GM19351 (cell line): ENCODE measurements around the gene SH3PXD2A.

Experiments
- ATAC-seq: cut with Tn5 transposase; IDR thresholded peaks from one replicate; pipeline ENCODE4 v1.9.1; 2021; ENCODE audit warnings: mild to moderate bottlenecking, moderate library complexity; ENCODE audit not compliant: unreplicated experiment

Gene SH3PXD2A

DNA sequence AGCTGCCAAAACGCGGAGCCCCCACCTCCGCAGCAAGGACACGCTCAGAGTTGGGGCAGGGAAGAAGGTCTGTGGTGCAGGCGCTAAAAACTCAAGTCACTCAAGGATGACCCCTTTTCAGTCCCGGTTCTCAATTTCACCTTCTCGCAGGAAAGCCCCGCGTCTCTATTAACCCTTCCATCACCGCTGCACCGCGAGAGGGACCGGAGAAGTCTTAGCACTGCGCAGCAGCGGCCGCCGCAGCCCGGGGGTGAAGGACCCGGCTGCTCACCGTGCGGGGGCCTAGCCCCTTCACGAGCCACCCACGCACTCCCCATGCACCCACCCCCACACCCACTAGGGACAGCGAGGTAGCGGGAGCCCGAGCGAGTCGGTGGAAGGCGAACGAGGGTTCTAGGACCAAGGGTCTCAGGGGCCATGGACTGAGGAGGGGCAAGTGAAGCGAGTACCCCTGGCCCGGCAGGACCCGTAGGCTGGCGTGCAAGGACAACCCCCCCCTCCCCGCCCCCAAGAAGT, 162.9 kb downstream of the SH3PXD2A start:
- peak; percentile 44 for ATAC-seq

DNA sequence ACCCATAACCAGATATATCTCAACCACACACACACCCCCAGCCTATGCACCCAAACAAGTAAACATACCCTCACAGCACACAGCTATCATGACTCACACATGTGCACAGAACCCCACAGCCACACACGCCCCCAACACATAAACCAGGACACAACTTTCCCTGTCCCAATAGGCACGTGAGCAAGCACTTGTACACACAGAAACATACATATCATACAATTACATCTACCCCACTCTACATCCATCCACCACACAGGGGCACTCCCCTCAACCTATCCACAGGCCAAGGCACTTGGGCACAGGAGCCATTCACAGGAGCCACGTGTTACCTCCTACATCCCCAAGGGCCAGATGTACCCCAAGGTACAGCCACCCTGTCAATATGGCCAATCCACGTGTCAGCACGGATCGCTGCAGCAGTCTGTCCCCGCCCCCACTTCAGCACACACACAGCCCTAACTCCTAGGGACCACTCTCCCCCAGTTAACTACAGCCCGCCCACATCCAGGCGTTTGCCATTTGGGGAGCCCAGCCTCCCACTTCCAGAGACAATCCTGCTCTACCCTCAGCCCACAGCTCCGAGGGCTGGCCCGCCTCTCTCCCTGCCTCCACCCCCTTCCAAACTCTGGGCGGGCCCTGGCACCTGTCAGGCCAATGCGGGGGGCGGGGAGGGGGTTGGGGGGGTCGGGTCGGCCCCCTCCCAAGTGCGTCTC, 163.5 kb downstream of the SH3PXD2A start:
- ATAC-seq, result peak; percentile 33

DNA sequence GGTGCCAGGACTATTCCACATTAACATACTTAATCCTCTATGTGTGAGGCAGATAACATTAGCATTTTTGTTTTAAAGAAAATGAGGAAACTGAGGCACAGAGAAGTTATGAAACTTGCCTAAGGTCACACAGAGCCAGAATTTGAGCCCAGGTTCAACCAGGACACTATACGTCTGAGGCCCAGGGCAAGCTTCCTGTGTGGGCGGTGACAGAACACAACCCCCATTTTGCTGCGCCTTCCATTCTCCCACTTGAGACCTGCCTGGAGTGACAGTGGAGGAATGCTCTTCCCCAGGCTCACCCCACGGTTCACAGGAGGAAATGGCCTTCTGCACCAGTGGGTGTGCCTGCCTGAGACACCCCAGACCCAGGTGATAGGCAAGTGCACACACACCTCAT, 164.1 kb downstream of the SH3PXD2A start:
- ATAC-seq, result no peak

DNA sequence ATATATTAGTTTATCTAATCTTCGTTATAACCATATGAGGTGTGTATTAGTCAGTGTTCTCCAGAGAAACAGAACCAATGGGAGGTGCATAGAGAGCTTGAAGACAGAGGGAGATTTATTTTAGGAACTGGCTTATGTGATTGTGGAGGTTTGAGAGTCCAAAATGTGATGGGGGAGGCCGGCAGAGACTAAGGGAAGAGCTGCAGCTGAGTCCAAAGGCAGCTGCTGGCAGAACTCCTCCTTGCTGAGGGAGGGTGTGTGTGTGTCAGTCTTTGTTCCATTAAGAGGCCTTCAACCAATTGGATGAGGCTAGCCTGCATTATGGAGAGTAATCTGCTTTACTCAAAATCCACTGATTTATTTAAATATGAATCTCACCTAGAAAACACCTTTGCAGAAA, 165.1 kb downstream of the SH3PXD2A start:
- no peak for ATAC-seq

DNA sequence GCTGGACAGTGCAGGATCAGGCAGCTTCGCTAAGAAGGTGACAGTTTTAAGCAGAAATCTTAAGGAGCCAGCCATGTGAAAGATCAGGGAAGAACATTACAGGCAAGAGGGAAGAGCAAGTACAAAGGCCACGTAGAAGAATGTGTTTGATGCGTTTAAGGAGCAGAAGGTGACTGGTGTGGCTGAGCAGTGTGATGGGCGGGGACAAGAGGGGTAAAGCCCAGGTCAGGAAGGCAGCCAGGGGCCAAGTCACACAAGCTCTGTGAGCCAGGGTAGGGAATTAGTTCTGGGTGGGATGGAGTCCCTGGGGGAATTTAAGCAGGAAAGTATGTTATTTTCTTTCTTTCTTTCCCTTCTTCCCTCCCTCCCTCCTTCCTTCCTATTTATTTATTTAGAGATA, 166.9 kb downstream of the SH3PXD2A start:
- ATAC-seq, result no peak

DNA sequence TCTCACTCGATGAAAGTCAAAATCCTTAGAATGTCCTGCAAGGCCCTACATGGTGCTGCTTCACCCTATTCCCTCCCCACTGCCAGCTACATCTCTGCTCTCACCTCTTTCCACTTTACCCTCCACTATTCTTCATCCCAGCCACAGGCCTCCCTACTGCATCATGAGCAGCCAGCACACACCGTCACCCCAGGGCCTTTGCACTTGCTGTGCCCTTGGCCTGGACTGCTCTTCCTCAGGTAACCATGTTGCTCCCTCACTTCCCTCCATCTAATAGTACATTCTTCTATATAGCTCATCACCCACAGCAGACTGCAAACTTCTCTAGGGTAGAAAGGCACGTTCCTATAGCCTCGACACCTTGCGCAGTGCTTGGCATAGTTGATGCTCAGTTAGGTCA, 167.7 kb downstream of the SH3PXD2A start:
- no peak for ATAC-seq

DNA sequence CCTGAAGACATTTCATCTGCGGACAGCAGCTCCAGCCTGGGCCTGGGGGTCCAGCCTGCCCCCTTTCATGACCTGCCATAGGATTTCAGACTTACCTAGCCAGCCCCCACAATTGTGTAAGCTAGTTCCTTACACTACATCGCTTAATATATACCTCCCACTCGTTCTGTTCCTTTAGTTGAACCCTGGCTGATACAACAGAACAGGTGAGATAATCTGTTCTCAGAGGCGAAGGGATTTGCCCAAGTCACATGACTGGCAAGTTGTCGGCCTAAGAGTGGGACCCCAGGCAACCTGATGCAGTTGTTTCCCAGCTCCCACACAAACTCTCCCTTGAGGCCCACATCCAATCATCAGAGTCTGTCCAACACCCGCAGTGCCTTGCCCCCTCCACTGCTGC, 168.2 kb downstream of the SH3PXD2A start:
- ATAC-seq, result no peak

DNA sequence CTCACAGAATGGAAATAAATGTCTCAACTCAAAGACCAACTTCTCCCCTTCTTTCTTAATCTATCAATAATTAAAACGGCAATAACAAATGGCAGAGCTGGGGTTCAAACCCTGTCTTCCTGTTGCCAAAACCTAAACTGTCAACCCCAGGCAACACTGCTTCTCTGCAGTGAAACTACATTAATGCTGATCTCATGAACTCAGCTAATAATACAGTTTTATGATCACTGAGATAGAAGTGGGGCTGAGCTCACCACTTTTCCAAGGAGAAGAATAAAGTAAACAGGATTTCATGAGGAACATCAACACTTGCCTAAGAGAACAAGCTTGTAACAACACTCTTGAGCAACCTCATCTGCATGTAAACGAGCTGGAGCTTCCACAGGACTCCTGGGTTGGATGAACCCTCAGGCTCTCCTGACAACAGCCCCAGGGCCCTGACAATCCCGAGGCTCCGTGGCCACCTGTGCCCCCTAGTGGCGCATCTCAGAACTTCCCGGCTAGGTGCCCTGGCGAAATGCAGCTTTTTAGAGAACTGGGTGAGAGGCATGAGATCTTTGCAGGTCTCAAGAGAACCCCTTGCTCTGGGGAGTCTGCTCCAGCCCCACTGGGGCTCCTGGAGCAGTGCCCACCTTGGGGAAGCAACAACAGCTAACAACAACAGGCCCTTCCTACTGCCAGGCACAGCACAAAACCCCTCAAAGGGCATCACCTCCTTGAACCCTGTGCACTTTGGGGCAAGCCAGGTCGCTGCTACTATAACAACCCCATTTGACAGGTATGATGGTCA, 169.3 kb downstream of the SH3PXD2A start:
- ATAC-seq, result peak; percentile 84

DNA sequence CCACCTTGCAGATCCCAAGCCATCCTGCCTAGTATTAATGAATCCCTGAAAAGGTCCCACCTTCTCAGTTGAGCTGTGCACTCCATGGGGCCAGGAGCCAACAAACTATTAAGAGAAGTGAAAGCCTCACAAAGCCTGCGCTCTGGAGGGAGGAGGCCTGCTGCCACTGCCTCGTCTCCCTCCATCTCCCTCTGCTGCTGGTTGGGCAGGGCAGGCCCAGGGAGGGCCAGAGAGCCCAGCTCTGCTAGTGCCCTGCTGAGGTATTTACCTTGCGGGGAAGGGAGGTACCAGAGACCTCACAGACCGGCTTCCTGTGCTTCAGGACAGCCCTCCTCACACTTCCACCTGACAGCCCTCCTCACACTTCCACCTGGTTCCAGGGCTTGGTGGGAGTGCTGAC, 171.5 kb downstream of the SH3PXD2A start:
- no peak for ATAC-seq

DNA sequence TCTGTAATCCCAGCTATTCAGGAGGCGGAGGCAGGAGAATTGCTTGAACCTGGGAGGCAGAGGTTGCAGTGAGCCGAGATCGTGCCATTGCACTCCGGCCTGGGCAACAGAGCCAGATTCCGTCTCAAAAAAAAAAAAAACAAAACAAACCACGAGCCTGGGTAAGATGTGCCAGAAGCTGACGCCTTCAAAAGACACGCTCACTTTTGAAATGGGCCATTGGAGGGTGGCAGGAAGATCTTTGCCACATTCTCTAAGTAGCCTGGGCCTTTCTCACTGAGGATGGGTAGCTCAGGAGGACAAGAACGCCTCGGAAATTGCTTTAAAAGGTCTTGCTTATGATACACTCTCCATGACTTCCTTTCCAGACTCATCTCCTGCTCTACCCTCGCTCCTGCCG, 172.7 kb downstream of the SH3PXD2A start:
- ATAC-seq, result no peak

DNA sequence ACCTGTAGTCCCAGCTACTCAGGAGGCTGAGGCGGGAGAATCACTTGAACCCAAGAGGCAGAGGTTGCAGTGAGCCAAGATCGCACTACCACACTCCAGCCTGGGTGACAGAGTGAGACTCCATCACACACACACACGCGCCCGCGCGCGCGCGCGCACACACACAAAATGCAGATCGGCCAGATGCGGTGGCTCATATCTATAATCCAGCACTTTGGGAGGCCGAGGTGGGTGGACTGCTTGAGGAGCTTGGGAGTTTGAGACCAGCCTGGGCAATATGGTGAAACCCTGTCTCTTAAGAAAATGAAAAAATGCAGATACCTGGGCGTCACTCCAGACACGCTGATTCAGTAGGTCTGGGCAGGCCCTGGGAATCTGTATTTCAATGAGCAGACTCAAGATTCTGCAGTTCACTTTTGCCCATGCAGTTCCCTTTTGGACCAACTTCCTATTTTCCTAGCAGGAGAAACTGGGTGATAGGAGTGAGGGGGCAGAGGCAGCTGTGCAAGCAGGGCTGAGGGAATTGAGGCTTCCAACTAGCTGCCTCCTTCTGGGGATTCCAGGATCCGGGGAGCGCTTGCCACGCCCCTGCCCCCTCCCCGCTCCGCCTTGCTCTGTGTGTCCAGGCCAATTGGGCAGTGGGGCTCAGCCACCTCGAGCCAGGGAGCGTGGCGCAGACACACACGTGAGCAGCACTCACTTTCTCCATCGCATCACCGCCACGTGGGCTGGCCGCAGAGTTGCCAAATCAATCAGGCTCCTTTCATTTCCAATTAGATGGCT, 173.6 kb downstream of the SH3PXD2A start:
- ATAC-seq, result no peak

DNA sequence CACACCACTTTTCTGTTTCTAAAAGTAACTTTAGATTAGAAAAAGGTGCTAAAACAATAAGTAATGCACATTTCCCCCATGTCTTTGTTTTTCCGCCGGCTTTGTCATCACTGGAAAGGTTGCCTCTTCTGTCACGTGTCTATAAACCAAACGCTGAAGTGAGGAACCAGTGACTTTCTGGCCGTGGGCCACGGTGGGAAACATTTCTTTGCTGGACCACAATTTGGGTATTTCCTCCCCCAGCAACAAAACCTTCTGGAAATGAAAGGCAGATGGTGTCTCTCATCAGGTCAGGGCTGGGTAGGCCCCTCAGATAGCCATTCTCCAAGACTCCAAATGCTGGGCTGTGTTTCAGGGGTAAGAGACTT, 174.5 kb downstream of the SH3PXD2A start:
- ATAC-seq, result no peak

DNA sequence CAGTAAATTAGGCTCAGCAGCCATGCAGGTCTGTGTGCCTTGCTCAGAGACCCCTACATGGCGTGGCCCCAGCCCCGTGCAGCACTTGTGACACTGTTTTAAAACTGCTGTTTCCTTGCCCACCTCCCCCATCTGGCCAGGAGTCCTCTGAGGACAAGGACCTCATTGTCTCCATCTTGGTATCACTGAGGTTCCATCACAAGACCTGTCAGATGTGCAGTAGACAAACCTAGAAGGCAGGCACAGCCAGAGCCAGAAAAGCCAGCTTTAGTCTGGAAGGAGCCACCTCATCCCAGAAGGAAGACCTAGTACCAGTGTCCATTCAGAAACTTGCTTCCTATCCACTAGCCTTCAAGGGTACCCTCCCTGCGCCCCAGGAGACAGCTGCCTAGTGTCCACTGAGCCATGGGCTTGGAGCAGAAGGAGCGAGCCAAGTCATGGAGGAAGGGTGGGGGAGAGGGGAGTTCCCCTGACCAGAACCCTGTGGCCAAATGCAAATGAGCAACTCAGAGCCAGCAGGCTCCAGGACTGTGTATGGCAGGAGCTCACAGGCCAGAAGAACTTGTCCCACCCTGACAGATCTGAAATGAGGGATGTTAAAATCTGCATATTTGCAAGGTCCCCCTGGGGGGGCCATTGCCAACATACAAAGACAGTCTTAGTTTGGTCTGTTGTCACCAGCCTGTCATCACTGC, 176.1 kb downstream of the SH3PXD2A start:
- ATAC-seq, result peak; percentile 79

DNA sequence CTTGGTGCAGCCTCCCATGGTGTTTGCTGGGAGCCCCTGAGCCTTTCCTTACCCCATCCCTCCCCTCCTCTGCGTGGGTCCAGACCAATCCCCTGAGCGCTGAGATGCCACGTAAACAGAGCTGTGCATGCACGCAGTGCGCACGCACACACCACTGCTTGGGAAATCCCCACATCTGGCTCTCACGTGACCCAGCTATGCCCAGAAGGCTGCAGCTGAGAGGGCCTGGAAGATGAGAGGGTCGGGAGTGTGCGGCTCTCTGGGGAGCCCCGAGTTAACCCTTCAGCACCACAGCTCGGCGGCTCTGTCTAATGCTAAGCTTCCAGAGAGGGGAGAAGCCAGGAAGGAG, 177.2 kb downstream of the SH3PXD2A start:
- peak; percentile 84 for ATAC-seq

DNA sequence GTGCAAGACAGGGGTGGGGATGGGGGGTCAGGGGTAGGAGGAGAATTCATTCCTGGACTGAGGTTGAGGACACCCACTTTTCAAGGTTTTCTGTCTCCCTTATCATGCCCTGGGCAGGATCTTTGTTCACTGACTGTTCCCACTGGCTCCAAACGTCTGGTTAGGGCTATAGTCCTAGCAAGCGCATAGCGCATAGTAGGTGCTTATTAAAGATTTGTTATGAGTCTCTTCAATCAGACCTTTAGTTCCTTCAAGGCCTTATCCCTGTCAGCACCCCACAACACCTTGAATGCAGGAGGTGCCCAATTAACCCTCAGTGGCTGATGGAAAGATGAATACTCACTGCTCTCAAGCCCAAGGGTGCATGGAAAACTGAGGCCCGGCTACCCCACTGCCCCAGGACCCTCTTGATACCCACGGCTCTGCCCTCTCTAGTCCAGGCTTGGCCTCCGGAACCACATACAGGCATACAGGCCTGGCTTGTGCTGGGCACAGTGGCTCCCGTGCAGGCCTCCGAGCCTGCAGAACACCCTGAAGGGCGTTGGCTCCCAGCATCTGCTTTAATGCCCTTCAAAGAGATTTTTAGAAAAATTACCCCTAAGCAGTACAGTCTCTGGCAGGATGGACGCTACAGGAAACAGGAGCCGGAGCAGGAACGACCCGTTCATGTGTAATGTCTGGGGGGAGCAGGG, 177.7 kb downstream of the SH3PXD2A start:
- ATAC-seq, result no peak

DNA sequence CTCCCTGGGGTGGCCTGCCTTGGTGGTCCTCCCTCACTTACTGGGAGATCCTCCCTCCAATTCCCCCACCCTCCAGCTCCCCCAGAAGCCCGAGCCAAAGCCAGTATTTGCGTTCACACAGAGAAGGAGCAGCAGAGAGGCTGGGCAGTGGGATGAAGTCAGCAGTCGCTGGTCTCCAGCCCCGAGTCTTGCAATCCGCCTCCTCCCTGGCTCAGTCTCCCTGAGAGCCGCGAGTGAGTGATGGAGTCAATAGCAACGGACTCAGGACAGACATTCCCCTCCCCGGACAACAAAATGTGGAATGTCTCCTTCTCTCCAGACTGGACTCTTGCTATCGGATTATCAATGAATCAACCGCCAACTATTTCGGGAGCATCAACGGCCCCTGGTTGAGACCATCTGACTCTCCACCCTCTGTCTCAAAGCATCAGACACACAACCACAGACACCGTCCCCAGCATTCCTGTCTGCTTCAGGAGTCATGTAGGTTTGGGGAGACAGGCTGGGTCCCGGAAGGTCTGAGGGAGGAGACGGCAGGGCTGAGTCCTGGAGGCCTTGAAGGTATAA, 178.4 kb downstream of the SH3PXD2A start:
- no peak for ATAC-seq

DNA sequence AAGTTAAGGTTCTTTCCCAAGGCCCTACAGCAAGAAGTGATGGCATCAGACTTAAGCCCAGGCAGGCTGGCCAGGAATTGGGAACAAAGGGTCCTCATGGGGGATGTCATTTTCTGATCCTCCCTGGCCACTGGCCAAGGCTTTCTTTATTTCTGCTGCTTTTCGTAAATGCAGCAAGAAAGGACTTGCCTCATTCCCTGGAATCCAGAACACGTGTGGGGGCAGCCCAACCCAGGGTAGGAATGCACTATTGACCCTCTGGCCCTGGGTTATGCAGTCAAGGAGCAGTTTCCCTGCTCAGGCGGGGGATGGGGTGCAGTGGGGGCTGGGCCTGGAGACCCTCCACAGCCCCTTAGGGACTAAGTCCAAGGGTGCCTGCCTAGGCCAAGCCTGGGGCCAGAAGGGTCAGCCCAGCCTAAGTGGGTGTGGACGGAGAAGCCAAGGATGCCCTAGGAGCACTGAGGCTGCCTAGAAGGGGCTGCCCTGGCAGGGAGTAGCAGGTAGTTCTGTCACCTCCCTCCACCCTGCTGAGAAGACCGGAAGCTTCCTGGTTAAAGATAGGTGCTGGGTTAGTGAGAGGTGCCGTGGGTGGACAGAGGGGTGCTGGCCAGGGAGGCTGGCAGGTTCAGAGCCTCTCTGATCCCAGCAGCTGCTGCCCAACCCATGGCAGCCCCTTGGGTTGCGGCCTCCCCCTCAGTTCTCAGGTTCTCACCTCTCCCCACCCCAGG, 179.2 kb downstream of the SH3PXD2A start:
- ATAC-seq, result no peak

DNA sequence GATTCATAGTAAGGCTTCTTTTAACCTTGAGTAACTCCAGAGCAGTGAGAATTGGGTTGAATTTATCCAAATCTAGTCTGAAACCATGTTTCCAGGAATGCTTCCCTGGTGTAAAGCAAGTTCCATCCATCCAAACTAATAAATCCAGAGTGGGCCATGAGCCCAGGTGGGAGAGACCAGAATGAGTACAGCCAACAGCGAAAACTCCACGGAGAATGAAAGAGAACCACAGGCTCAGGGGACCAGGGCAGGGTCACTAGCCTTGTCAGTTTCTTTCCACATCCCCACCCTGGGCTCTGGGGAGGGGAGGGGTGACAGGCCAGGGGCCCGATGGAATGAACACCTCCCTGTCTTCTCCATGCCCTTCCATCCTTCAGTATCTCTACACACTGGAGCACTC, 181.8 kb downstream of the SH3PXD2A start:
- no peak for ATAC-seq

DNA sequence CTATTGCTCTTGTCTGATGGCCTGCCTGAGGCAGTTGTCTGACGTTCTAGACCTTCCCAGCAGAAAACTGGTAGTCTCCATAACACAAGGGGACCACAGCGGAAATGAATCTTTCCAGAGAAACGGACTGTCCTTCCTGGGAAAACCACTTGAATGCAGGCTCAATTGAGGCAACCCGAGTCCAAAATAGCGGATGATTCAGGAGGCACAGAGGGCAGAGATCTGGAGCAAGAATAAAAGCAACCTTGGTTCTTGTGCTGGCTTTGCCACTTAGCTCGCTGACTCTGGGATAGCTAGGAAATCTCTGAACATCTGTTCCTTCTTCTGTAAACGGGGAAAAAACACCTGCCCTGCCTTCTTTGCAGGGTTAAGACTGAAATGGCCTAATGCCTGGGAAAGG, 183.0 kb downstream of the SH3PXD2A start:
- no peak for ATAC-seq
